Measurements from ENCODE around the gene ANKRD30A.
"Not testable (repeated sequence)": the region's sequence is repeated elsewhere in the genome, so short reads cannot be mapped to it uniquely, and the experiment has no call there.

DNA sequence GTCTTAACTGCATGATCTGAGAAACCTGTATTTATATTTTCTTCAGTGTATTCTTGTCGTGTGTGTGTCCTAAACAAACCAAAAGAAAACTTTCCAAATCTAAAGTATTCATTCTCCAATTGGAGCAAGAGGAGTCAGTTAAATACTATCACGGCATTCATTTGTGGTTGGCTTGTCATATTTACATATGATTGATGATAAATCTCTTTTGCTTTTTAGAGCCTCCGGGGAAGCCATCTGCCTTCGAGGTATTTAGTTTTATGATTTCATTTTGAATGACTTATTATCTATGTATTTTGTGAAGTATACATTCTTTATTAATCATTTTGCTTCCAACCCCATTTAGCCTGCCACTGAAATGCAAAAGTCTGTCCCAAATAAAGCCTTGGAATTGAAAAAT is 37.0 kb downstream of the ANKRD30A start:
- not testable (repeated sequence) for TF ChIP-seq CTCF (IDR thresholded peaks at IDR 0.05); MLX (CRISPR knock-in tag; IDR thresholded peaks at IDR 0.05); ZNF423 (CRISPR knock-in tag; IDR thresholded peaks at IDR 0.05); SP1 (CRISPR knock-in tag; conservative IDR thresholded peaks at IDR 0.05); TP53 (CRISPR knock-in tag; IDR thresholded peaks at IDR 0.05)
- TF ChIP-seq, protein P1, sequence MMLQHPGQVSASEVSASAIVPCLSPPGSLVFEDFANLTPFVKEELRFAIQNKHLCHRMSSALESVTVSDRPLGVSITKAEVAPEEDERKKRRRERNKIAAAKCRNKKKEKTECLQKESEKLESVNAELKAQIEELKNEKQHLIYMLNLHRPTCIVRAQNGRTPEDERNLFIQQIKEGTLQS (CRISPR knock-in tag; conservative IDR thresholded peaks at IDR 0.05), result not testable (repeated sequence)

All from WTC11 (cell line).